BLaER1 (cell line): ENCODE measurements around the gene DESI1.

Source experiments
- H3K27ac ChIP-seq: shearing (Covaris generic); formaldehyde crosslinking; 2 replicates; pipeline ENCODE4 v1.8.1; 2022
- H3K27me3 ChIP-seq: shearing (Covaris generic); formaldehyde crosslinking; 2 replicates; pipeline ENCODE4 v1.8.1; 2022
- H3K36me3 ChIP-seq: shearing (Covaris generic); formaldehyde crosslinking; 2 replicates; pipeline ENCODE4 v1.8.1; 2022
- H3K4me1 ChIP-seq: shearing (Covaris generic); formaldehyde crosslinking; 2 replicates; pipeline ENCODE4 v1.8.1; 2022
- H3K4me2 ChIP-seq: shearing (Covaris generic); formaldehyde crosslinking; 2 replicates; pipeline ENCODE4 v1.8.1; 2022
- H3K4me3 ChIP-seq: shearing (Covaris generic); formaldehyde crosslinking; 2 replicates; pipeline ENCODE4 v1.8.1; 2022
- H3K9ac ChIP-seq: shearing (Covaris generic); formaldehyde crosslinking; 2 replicates; pipeline ENCODE4 v1.8.1; 2022
- H3K9me3 ChIP-seq: shearing (Covaris generic); formaldehyde crosslinking; 2 replicates; pipeline ENCODE4 v1.8.1; 2022
- H4K20me1 ChIP-seq: shearing (Covaris generic); formaldehyde crosslinking; 2 replicates; pipeline ENCODE4 v1.8.1; 2022
- Cebpa-rat ChIP-seq: shearing (Covaris generic); IDR thresholded peaks from 2 replicates; pipeline ENCODE4 v1.8.1; 2022

DESI1 gene

GRCh38 chr22:41589391-41590241 lies 31.2 kb downstream of the DESI1 start, which contains the start of gene PMM1:
PMM1 (minus strand) TSS chr22:41589840; CDS start chr22:41589805, 35 bp downstream.
- peak within 1 kb of the TSS; percentile 63 for H3K27ac ChIP-seq
- TF ChIP-seq Cebpa-rat = peak; percentile 76
- H3K4me3 ChIP-seq = peak within 1 kb of the TSS; percentile 92

GRCh38 chr22:41587347-41587723 lies 33.5 kb downstream of the DESI1 start:
- no peak overlapping the region for H3K27ac ChIP-seq
- no peaks in the 10 kb centered on the region for H3K9me3 ChIP-seq
- no peak overlapping the region for H3K4me2 ChIP-seq

More at GRCh38 chr22:41589391-41590241, 31.2 kb downstream of the DESI1 start, which contains the start of gene PMM1:
- Histone ChIP-seq H4K20me1 (no peaks in the 10 kb centered on the region; the same call in 1 of the 2 replicates), H3K4me2 (peak within 1 kb of the TSS; percentile 99), H3K27me3 (no peaks in the 10 kb centered on the region), H3K9me3 (no peaks in the 10 kb centered on the region), H3K9ac (peak within 1 kb of the TSS; percentile 85), H3K36me3 (peaks cover 3% of the 10 kb centered on the region; the same call in 1 of the 2 replicates), H3K4me1 (peaks cover 27% of the 10 kb centered on the region)

DNA sequence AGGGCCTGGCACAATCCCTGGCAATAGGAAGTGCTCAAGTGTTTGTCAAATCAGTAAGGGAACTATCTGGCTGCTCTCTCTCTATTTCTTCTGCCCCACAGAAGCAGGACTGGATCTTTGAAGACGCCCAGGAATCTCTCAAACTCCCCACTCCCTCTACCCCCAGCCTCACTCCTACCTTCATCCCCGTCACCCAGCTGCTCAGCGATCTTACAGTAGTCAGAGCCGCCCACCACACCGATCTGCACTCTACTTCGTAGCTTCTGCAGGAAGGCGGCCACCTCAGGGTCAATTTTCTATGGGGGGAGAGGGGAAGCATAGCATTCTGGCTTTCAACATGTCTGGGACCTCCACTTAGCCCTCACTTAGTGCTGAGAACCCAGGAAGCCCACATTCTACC lies 34.9 kb downstream of the DESI1 start:
- H3K9ac ChIP-seq = no peak overlapping the region
- no peak overlapping the region for H3K4me2 ChIP-seq
- H3K9me3 ChIP-seq = no peaks in the 10 kb centered on the region
- no peak overlapping the region for H3K4me3 ChIP-seq
- H3K27me3 ChIP-seq = no peaks in the 10 kb centered on the region
- peaks cover 21% of the 10 kb centered on the region for H3K4me1 ChIP-seq
- H3K36me3 ChIP-seq = peaks cover 32% of the 10 kb centered on the region; the same call in 1 of the 2 replicates
- H3K27ac ChIP-seq = no peak overlapping the region
- TF ChIP-seq Cebpa-rat = no peak
- H4K20me1 ChIP-seq = no peaks in the 10 kb centered on the region; the same call in 1 of the 2 replicates

More at GRCh38 chr22:41587347-41587723, 33.5 kb downstream of the DESI1 start:
- Histone ChIP-seq H4K20me1 (no peaks in the 10 kb centered on the region; the same call in 1 of the 2 replicates), H3K9ac (no peak overlapping the region), H3K27me3 (no peaks in the 10 kb centered on the region), H3K4me3 (no peak overlapping the region), H3K4me1 (peaks cover 27% of the 10 kb centered on the region), H3K36me3 (peaks cover 24% of the 10 kb centered on the region; the same call in 1 of the 2 replicates)
- TF ChIP-seq Cebpa-rat = no peak

GRCh38 chr22:41584881-41585280 lies 36.0 kb downstream of the DESI1 start:
- H3K9ac ChIP-seq = no peak overlapping the region
- H3K4me2 ChIP-seq = no peak overlapping the region
- no peak for TF ChIP-seq Cebpa-rat
- peaks cover 39% of the 10 kb centered on the region; the same call in 1 of the 2 replicates for H3K36me3 ChIP-seq
- no peak overlapping the region for H3K4me3 ChIP-seq
- no peaks in the 10 kb centered on the region; the same call in 1 of the 2 replicates for H4K20me1 ChIP-seq
- H3K9me3 ChIP-seq = no peaks in the 10 kb centered on the region
- H3K27me3 ChIP-seq = no peaks in the 10 kb centered on the region
- H3K4me1 ChIP-seq = peaks cover 14% of the 10 kb centered on the region
- H3K27ac ChIP-seq = no peak overlapping the region

GRCh38 chr22:41582694-41583093 lies 38.1 kb downstream of the DESI1 start:
- H3K27ac ChIP-seq = no peak overlapping the region
- H3K36me3 ChIP-seq = peaks cover 57% of the 10 kb centered on the region; the same call in 1 of the 2 replicates
- no peaks in the 10 kb centered on the region; the same call in 1 of the 2 replicates for H4K20me1 ChIP-seq
- H3K9ac ChIP-seq = no peak overlapping the region
- no peak overlapping the region for H3K4me2 ChIP-seq
- H3K9me3 ChIP-seq = no peaks in the 10 kb centered on the region
- no peak for TF ChIP-seq Cebpa-rat
- H3K4me1 ChIP-seq = no peaks in the 10 kb centered on the region
- no peak overlapping the region for H3K4me3 ChIP-seq
- H3K27me3 ChIP-seq = no peaks in the 10 kb centered on the region

DNA sequence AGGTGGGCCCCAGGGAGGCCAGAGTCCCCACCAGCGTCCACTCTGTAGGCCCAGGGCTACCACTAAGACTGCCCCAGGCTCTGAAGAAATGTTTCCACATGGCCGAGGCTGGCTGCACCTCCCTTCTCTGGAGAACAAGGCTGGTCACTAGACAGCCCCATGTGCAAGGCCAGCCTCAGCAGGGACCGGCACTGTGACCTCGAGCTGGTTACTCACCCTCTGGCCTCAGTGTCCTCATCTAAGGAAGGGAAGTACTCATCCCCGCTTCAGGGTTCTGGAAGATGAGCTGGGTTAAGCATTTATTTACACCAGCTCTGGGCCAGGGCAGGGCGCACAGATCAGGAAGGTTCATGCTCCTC lies 40.9 kb downstream of the DESI1 start:
- H3K9me3 ChIP-seq = no peaks in the 10 kb centered on the region
- no peak for TF ChIP-seq Cebpa-rat
- H3K4me1 ChIP-seq = peaks cover 10% of the 10 kb centered on the region
- H4K20me1 ChIP-seq = no peaks in the 10 kb centered on the region; the same call in 1 of the 2 replicates
- H3K9ac ChIP-seq = no peak overlapping the region
- H3K27ac ChIP-seq = no peak overlapping the region
- peaks cover 61% of the 10 kb centered on the region; the same call in 1 of the 2 replicates for H3K36me3 ChIP-seq
- H3K4me3 ChIP-seq = no peak overlapping the region
- H3K27me3 ChIP-seq = no peaks in the 10 kb centered on the region
- H3K4me2 ChIP-seq = no peak overlapping the region

GRCh38 chr22:41579297-41579996 lies 41.4 kb downstream of the DESI1 start:
- Histone ChIP-seq H3K36me3 (peaks cover 57% of the 10 kb centered on the region; the same call in 1 of the 2 replicates), H3K4me1 (peaks cover 10% of the 10 kb centered on the region)

DNA sequence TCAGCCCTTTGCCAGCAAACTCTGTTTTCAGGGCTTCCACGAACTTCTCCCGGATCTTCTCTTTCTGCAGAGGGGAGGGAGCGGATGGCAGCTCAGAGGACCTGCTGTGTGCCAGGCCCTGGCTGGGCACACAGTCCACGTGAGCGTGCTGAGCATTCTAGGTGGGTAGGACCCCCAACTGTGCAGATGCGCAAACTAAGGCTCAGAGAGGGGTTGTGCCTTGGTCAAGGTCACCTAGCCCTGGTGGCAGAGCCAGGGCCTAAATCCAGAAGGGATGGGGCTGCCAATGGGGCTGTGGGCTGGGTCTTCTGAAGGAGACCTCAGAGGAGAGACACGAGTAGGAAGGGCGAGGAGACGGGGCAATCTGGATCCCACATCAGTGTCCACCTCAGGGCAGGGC lies 42.0 kb downstream of the DESI1 start:
- H3K36me3 ChIP-seq = peaks cover 52% of the 10 kb centered on the region; the same call in 1 of the 2 replicates
- peaks cover 10% of the 10 kb centered on the region for H3K4me1 ChIP-seq

More at GRCh38 chr22:41579297-41579996, 41.4 kb downstream of the DESI1 start:
- Histone ChIP-seq H3K27me3 (no peaks in the 10 kb centered on the region), H3K27ac (no peak overlapping the region), H3K9ac (no peak overlapping the region), H3K9me3 (no peaks in the 10 kb centered on the region), H3K4me3 (no peak overlapping the region), H4K20me1 (no peaks in the 10 kb centered on the region; the same call in 1 of the 2 replicates), H3K4me2 (no peak overlapping the region)
- no peak for TF ChIP-seq Cebpa-rat

DNA sequence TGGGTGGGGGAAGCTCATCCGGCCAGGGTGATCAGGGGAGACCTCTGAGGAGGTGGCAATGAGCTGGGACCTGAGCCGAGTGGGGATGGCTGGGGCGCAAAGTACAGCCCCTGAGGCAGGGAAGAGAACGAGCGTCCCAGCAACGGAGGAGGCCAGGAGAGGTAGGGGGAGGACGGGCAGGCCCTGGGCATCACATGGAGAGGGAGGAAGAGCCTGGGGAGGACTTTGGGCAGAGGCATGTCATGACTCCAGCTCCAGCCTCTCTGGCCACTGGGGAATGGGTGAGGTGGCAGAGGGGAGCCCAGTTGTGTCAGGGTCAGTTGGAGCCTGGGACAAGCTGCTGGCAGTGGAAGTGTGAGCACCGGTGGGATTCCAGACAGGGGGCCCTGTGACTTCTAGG lies 42.7 kb downstream of the DESI1 start:
- Histone ChIP-seq H3K4me1 (peaks cover 10% of the 10 kb centered on the region), H4K20me1 (no peaks in the 10 kb centered on the region; the same call in 1 of the 2 replicates), H3K4me3 (no peak overlapping the region), H3K27ac (no peak overlapping the region), H3K36me3 (peaks cover 45% of the 10 kb centered on the region; the same call in 1 of the 2 replicates), H3K4me2 (no peak overlapping the region), H3K27me3 (no peaks in the 10 kb centered on the region), H3K9ac (no peak overlapping the region), H3K9me3 (no peaks in the 10 kb centered on the region)
- no peak for TF ChIP-seq Cebpa-rat

More for the DNA sequence above, 42.0 kb downstream of the DESI1 start:
- H3K4me2 ChIP-seq = no peak overlapping the region
- no peak for TF ChIP-seq Cebpa-rat
- H3K27ac ChIP-seq = no peak overlapping the region
- no peaks in the 10 kb centered on the region for H3K27me3 ChIP-seq
- H3K9me3 ChIP-seq = no peaks in the 10 kb centered on the region
- no peaks in the 10 kb centered on the region; the same call in 1 of the 2 replicates for H4K20me1 ChIP-seq
- H3K4me3 ChIP-seq = no peak overlapping the region
- H3K9ac ChIP-seq = no peak overlapping the region
